Left renal cortex interstitium (tissue), 4 donors: ENCODE results near the gene ZMYND8. TPM values are rescaled to one million over a fixed set of nuclear protein-coding genes. Genes with fewer than 3 reads are reported as not detected.
"Not testable (repeated sequence)": the region's sequence is repeated elsewhere in the genome, so short reads cannot be mapped to it uniquely, and the experiment has no call there.

Source experiments
- DNase-seq, 4 donors: peaks; one replicate each; pipeline ENCODE4 v3.0.0-alpha.2; 2013; ENCODE audit warnings: low read depth in 4 of 4, low spot score in 2 of 4, missing footprints in 1 of 4
- polyA plus RNA-seq, 4 donors: library from polyadenylated mRNA; unstranded; fragments of 120-200 nt; gene quantifications; one replicate each; pipeline ENCODE4 v1.2.1, GENCODE V29; 2013; ENCODE audit not compliant: insufficient read length in 4 of 4

Gene ZMYND8
- polyA plus RNA-seq, 4 donors, result 33.0 to 44.8 (median 42.4) TPM

DNA sequence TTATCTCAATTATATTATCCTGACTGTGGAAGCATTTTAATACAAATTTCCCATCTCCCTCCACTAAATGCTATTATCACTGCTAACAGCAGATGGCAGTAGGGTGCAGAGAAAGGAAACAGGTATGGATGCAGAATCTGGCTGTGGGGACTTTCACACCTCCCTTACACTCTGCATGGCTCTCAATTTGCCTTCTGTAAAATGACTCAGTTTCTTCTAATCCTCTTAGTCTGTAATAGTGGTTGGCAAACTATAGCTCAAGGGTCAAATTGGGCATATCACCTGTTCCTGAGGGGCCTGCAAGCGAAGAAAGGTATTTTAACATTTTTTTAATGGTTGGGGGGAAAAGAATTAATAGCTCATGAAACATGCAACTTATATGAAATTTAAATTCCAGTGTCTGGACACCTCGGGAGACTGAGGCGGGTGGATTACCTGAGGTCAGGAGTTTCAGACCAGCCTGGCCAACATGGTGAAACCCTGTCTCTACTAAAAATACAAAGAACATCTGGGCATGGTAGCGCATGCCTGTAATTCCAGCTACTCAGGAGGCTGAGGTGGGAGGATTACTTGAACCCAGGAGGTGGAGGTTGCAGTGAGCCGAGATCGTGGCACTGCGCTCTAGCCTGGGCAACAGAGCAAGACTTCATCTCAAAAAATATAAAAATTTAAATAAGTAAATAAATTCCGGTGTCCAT lies 83.5 kb downstream of the ZMYND8 start:
- DNase-seq, result peak in 3 of 4 donors; percentile 46 to 63 (median 53)

DNA sequence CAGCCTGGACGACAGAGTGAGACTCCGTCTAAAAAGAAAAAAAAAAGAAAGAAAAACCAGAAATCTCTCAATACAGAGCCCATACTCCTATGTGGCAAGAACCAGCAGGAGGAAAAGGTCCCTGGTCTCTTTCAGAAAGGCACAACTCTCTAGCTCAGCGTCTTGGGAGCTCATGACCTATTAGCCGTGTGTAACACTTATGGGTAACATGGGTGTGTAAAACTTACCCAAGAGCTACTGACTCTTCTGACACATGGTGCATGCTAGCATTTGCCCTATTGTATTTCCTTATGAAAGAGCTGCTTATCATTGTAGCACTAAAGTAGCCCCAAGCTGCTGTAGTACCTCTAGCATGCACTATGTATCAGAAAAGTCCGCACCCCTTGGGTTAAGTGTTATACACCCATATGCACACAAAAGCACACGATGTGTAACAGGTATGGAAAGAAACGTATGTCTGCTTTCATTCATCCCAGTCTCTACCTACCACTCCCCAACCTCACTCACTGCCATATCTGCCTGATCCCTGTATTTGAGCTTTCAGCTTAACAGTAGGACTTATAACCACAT lies 85.4 kb downstream of the ZMYND8 start:
- DNase-seq, result no peak

DNA sequence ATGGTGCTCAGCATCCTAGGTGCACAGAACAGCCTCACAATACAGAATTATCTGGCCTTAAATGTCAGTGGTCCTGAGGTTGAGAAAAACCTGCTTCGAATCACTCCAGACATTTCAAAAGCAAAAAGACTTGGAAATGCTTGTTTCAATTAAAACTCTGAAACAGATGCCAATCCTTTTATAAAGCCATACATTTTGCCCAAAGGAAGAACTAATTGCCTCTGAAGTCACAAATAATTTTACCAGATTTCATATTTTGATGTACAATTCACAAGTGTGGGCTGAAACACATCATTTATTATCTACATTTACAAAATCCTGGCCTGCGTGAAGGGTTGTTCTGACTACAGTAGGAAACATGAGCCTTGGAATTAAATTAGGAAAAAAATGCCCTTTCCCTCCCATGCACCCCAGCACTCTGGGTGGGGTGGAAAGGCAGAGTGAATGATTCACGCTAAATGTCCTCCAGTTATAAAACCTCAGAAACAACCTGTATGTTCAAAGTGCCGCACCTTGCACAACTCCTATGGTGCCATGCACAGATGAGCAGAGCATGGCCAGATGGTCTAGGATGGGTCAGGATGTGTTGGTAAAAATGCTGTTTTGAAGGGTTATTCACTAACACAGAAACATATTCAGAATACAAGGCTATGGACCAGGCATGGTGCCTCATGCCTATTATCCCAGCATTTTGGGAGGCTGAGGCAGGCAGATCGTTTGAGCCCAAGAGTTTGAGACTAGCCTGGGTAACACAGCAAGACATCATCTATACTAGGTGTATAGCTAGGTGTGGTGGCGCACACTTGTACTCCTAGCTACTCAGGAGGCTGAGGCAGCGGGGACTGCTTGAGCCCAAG lies 87.0 kb downstream of the ZMYND8 start:
- DNase-seq, result no peak

DNA sequence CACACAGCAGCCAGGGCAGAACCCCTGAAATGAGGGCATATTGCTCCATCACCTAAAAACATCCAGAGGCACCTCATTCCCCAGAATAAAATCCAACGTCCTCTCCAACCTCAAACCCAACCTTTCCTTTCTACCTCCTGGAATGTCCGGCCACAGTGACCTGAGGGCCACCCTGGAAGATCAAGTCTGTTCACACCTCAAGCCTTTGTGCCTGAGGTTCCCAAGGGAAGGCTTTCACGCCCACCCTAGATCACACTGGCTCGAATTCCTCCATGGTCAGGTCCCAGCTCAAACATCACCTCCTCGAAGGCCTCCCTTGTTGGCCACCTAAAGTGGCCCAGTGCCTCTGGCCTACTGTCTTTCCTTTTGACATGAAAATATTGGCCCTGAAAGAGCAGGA lies 88.9 kb downstream of the ZMYND8 start:
- DNase-seq, result no peak

DNA sequence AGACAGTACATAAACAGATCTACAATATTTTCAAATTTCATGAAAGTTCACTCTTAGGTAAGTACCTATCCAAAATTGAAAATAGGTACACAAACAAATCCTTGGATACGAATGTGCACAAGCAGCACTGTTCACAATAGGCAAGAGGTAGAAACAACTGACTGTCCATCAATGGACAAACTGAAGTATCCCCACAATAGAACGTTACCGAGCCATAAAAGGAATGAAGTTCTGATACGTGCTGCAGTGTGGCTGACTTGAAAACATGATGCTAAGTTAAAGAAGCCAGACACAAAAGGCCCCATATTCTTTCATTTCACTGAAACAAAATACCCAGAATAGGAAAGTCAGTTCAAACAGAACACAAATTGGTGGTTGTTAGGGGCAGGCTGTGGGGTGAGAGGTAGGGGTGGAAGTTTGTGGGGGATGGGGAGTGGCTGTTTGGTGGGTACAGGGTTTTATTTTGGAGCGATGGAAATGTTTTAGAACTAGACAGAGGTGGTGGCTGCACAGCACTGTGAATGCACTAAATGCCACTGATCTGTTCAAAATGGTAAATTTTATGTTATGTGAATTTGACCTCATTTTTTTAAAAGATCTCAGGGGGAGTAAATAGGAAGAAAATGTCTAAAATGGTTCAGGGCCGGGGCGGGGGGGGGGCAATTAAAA lies 89.5 kb downstream of the ZMYND8 start:
- no peak for DNase-seq

DNA sequence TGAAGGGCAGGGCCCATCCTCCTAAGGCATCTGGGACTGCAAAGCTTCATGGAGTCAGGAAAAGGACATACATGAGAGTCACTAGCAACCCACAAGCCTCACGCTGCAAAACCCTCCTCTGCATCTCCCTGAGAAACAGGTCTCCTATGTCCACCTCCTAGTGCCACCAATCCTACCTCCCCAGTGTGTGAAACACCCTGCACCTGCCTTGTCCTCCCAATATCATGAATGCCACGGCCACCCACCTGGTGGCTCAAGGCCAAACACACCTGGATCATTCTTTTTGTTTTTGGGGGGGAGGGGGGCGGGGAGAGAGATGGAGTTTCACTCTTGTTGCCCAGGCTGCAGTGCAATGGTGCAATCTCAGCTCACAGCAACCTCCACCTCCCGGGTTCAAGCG lies 90.5 kb downstream of the ZMYND8 start:
- no peak for DNase-seq

DNA sequence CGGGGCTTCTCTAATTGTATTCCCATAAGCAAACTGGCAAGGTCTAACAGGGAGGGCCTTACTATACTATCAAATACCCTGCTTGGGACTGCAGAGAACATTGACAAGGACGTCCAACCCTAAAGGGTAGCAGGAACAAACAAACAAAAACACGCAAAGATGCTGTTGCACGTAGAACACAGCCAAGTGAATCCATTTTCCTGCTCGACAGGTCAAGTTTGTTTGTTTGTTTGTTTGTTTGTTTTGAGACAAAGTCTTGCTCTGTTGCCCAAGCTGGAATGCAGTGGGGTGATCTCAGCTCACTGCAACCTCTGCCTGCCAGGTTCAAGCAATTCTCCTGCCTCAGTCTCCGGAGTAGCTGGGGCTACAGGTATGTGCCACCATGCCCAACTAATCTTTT lies 91.3 kb downstream of the ZMYND8 start:
- no peak for DNase-seq

DNA sequence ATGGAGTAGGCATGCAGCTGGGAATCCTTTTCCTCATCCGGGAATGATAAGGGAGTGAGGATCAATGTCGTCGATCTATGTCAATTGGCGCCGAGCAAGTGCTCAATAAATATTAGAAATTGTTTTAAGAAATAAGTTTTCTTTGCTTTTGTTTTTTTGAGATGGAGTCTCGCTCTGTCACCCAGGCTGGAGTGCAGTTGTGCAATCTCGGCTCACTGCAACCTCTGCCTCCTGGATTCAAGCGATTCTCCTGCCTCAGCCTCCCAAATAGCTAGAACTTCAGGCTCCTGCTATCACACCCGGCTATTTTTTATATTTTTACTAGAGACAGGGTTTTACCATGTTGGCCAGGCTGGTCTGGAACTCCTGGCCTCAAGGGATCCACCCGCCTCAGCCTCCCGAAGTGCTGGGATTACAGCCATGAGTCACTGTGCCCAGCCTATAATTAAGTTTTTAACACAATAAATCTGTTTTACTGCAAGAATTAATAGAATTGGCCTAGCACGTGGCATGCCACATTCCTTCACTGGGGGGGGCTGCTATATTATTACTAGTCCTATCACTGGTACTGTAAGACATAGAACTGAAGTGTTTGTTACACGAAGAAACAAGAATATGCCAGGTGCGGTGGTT lies 92.2 kb downstream of the ZMYND8 start:
- not testable (repeated sequence) for DNase-seq

DNA sequence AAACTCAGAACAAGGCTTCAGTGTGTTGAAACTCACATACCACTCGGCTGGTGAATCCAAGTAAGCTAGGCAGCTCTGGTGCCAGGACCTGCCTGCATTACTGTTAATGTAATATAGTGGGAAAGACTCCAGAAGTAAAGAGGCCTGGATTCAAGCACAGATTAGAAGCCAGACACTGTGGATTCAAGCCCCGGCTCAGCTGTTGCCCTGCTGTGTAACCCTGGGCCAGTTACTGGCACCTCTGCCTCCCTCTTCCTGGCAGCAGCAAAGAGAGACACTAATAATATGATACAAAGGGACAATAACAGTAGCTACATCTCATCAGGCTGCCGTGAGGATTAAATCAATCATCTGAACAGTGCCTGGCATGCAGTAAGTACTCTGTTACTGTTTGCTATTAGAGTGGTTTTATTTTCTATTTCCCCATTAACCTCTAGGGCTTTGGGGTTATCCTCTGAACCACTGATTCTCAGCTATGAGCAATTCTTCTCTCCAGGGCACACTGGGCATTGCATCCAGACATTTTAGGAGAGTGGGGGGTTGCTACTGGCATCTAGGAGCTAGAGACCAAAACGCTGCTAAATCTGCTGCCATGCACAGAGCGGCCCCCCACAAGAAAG lies 92.9 kb downstream of the ZMYND8 start:
- DNase-seq, result no peak

DNA sequence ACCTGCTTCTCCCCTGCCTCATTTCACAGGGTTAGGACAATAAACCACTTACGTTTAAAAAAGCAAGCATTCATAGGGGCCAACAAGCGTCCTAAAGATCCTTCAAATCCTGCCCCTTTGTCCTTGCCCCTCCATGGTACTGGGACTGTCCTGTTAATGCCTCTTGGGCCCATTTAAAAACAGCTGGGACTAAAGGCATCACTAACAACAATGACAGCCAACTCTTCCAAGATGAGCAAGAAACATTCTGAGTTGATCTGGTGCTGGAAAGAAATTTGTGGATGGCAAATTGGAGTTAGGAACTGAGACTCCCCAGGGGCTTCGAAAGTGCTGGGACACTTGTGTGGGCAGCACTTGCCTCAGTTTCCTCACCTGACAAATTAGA lies 93.4 kb downstream of the ZMYND8 start:
- DNase-seq, result no peak

DNA sequence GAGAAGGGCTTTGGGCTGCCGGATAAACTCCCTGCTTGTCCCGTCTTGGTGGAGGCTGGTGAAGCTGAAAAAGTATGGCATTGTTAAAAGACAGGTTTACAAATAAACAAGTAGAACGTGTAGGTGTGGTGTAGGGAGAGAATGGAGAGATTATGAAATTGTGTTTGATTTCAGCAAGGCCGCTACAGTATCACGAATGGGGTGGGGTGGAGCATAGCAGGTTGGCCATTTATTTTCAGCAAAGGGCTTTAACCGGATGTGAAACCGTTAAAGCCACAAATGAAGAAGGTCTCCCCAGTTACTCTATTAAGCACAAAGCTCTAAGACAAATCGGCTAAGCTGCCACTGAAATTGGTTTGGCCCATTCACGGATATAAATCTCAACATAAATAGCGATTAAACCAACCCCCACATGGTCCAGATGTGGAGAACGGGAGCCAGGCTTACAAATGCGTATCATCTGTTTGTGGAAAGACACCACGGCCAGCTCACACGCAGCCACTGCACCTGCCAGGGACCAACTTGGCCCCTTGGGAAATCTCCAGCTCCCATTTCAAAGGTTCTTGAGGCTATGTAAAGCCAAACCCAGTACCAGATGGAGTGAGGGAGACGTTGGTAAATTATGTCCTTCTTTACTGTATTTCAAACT lies 94.0 kb downstream of the ZMYND8 start:
- no peak for DNase-seq

DNA sequence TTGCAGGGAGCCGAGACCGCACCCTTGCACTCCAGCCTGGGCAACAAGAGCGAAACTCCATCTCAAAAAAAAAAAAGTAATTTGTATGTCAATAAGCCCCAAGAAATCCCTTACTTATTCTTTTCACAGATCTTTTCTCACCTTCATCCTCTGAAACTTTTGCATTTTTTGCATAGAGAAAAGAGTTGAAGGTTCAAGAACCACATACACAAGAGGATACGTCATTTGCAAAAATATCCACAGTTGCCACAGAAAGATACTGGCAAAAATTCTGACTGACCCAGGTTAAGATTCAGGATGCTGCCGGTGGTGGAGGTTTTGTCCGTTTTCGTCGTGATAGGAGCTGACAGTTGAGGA lies 94.5 kb downstream of the ZMYND8 start:
- no peak for DNase-seq

DNA sequence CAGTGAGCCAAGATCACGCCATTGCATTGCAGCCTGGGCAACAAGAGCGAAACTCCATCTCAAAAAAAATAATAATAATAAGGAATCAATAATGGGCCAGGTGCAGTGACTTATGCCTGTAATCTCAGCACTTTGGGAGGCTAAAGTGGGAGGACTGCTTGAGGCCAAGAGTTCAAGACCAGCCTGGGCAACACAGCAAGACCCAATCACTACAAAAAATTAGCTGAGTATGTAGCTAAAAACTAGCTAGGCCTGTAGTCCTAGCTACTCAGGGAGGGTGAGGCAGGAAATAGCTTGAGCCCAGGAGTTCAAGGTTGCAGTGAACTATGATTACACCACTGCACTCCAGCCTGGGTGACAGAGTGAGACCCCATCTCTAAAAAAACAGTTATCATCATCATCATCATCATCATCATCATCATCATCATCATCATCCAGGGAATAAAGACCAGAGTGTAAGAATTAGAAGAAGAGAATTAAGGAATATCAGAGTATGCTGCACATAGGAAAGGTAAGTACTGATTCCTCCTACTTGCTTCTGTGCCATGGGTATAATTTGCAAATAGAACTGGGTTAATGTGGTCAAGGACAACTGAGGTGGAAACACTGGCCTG lies 95.2 kb downstream of the ZMYND8 start:
- not testable (repeated sequence) for DNase-seq

DNA sequence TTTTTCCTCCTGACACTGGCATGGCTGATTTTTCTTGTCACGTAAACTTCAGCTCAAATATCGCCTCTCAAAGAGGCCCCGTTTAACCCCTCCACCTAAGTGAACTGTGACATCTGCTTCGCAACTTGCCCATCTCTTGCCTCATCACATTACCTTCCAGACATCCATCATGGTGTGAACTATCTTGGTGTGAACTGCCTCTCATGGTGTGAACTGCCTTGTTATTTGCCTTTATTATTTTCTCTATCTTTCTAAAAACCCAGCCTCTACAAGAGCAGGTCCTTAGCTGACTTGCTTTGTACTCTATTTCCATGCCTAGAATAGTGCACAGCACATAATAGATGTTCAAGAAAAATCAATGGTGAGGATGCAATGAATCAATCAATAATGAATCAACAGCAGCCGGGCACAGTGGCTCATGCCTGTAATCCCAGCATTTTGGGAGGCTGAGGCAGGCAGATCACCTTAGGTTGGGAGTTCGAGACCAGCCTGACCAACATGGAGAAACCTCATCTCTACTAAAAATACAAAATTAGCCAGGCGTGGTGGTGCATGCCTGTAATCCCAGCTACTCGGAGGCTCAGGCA lies 95.9 kb downstream of the ZMYND8 start:
- not testable (repeated sequence) for DNase-seq

DNA sequence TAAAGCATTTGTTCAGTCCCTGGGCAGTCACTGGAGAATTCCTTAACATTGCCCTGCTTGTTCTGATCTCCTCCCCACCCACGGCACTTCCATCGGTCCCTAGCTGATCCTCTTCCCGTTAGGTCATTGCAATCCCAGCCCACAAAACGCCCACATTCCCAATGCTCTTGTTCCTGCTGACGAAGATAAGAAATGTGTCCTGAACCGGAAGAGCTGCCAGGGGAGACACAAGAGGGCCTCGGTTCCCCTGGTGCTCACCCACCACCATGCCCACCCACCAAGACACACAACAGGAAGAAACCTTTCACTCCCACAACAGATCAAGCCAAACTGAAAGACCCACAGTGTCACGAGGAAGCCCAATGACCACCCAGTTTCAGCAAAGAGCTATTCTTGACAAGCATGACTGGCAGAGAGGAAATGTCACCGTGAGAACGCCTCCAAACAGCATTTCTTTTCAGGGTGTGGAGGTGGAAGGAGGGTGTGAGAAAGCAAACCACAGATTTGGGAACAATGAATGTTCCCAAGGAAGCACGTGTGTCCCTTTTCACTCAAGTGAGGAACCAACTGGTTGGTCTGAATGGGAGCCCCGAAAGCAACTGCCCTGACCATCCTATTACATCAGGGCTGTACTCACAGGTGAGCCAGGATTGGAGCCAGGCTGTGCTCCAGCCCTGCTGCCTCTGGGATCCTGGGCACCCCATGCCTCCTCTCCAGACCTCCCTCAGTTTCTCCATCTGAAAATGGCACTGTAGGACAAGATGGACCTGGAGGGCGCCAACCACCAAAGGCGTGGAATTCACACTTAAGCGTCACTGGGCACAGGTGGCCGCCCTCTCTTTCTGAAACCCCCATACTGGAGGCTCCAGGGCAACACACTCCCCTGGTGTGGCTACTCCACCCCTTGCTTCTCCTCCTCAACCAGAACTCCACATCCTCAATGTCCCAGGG lies 97.5 kb downstream of the ZMYND8 start:
- no peak for DNase-seq

DNA sequence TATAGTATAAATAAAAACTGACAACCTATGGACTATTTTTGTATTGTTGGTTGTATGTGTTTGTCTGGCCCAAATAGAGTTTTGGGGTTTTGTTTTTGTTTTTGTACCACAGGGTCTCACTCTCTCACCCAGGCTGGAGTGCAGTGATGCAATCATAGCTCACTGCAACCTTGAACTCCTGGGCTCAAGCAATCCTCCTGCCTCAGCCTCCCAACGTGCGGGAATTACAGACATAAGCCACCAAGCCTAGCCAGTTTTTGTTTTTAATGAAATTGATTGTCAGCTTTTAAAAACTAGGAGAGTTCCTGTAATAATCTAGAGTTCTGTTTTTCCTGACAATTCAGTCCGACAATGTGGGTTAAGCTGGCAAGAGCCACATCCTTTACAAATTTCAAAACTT lies 98.7 kb downstream of the ZMYND8 start:
- no peak for DNase-seq

DNA sequence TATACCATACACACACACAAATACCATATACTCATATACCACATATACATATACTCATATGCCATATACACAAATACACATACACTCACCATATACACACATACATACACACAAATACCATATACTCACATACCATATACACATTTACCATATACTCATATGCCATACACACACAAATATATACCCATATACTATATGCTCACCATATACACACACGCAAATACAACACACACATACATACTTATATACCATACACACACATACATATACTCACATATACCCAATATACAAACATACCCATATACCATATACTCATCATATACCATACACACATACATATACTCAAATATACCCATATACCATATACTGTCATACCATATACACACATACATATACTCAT lies 99.2 kb downstream of the ZMYND8 start:
- DNase-seq, result no peak

DNA sequence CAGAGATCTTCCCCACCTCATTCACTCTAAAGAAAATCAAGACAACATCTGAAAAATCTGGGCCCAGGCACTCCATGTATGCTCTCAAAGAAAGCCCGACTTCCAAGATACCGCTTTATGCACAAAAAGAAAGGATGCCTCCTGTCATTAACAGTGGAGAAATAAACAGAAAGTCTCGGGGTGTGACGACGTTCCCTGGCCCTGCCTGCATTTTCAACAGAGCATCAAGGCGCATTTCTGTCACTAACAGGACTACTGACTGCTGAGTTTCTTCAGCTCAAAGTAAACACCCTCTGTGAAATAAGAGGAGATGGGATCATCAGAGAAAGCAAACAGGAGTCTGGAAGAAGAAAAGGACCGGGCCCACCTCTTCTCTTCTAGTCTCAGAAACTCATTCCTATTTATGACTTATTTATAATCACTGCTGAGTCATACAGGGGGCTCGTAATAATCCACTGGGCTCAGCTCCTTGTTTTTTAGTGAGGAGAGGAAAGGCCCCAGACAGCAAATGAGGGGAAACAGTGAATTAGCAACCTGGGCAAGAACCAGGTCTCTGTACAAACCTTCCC lies 99.7 kb downstream of the ZMYND8 start:
- DNase-seq, result no peak
